ENCODE measurements around the gene IGFL4. TPM values are rescaled to one million over a fixed set of nuclear protein-coding genes. Genes with fewer than 3 reads are reported as not detected.
A peak's percentile ranks its signal among the peaks of the same experiment; 100 is the strongest.

IGFL4 gene
- total and polyA plus RNA-seq, 2 of the 13 experiments (the other 11 are each of a cell fraction or from before 2014, with no cell fraction given), result 1.2 to 1.4 TPM

DNA sequence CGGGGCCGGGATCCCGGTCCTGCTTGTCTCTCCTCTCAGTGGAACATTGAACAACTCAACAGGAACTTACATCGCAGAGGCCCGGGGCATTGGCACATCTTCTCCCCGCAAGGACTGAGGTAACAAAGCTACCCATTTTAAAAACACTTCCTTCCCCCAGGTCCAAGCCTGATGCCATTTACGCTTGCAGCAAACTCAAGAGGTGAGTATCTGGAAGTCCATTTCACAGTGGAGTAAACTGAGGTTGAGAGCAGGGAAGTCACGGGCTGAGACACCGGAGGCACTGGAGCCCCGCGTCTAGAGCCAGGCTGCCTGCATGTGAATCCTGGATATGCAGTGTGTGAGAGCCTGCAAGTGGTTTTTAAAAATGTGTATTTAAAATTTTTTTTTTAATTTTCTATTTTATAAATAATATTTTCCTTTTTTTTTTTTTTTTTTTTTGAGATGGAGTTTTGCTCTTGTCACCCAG lies 17.5 kb downstream of the IGFL4 start:
- intact Hi-C loops (cut with micrococcal nuclease; ENCODE audit: unreplicated experiment) (no loop called here), in situ Hi-C loops (cut with HindIII; ENCODE audit: extremely low pct_ligation_motif_present, low pct_unique_long_range_greater_than_20kb) (loop anchor here (5.0 kb wide), 1 partner anchor 169 kb away; no protein-coding TSS in a partner anchor)
- Histone ChIP-seq H2AFZ (ENCODE audit: low read length) (no peak overlapping the region), H3K4me2 (ENCODE audit: low read depth, low read length) (no peak overlapping the region), H3K9ac (ENCODE audit: insufficient read depth, low read depth, low read length) (no peak overlapping the region), H3K9me3 (ENCODE audit: low read length) (no peaks in the 10 kb centered on the region), H3K27ac (ENCODE audit: extremely low read length, insufficient read depth, low read length) (no peak overlapping the region), H3K36me3 (replicated peaks in 1 of 2; ENCODE audit: control insufficient read depth in 1 of 2, insufficient read depth in 2 of 2, low read length in 2 of 2) (no peaks in the 10 kb centered on the region), H3K4me1 (ENCODE audit: insufficient read depth, low read length) (peaks cover 10% of the 10 kb centered on the region), H3K27me3 (ENCODE audit: control insufficient read depth in 1 of 2, insufficient read depth in 2 of 2, low read length in 2 of 2) (no peaks in the 10 kb centered on the region), H3K79me2 (ENCODE audit: insufficient read depth, low read length) (no peaks in the 10 kb centered on the region), H4K20me1 (ENCODE audit: insufficient read depth, low read length) (no peaks in the 10 kb centered on the region), H3K4me3 (replicated peaks in 1 of 3; ENCODE audit: insufficient read depth in 1 of 3, low read depth in 2 of 3, low read length in 3 of 3) (no peak overlapping the region)
- no TSS peak for BruUV-seq (replicated peaks)
- no peak for FAIRE-seq
- WGBS (ENCODE audit: low lambda C conversion rate), result 94% methylated on average over 8 of the region's 11 CpGs
- CTCF ChIA-PET (ENCODE audit: low intra/inter-chr PET ratio, low total read pairs), result no interaction called here
- ATAC-seq, result no peak
- POLR2A ChIA-PET, result no interaction called here
- no peak for DNase-seq (ENCODE audit: low spot score)
- TF ChIP-seq MLXIP (CRISPR knock-in tag; IDR thresholded peaks at IDR 0.05; ENCODE audit: borderline replicate concordance) (no peak), ZNF629 (CRISPR knock-in tag; conservative IDR thresholded peaks at IDR 0.05) (peak; percentile 55)

- in situ Hi-C loops (cut with HindIII; ENCODE audit: extremely low pct_ligation_motif_present, low pct_unique_long_range_greater_than_20kb) (loop anchor here (5.0 kb wide), 1 partner anchor 170 kb away; no protein-coding TSS in a partner anchor), intact Hi-C loops (cut with micrococcal nuclease; ENCODE audit: unreplicated experiment) (no loop called here)
- ATAC-seq (no peak), FAIRE-seq (no peak), DNase-seq (ENCODE audit: low spot score) (no peak)
- no peaks in the 10 kb centered on the region for H4K20me1 ChIP-seq (ENCODE audit: insufficient read depth, low read length)
- H3K27ac ChIP-seq (ENCODE audit: extremely low read length, insufficient read depth, low read length), result no peak within 1 kb of the TSS
- H3K9me3 ChIP-seq (ENCODE audit: low read length), result no peaks in the 10 kb centered on the region
- peaks cover 10% of the 10 kb centered on the region for H3K4me1 ChIP-seq (ENCODE audit: insufficient read depth, low read length)
- no peaks in the 10 kb centered on the region for H3K79me2 ChIP-seq (ENCODE audit: insufficient read depth, low read length)
- no peak within 1 kb of the TSS for H3K4me2 ChIP-seq (ENCODE audit: low read depth, low read length)
- H2AFZ ChIP-seq (ENCODE audit: low read length), result no peak within 1 kb of the TSS
- no TSS peak for BruUV-seq (replicated peaks)
- POLR2A ChIA-PET, result no interaction called here
- CTCF ChIA-PET (ENCODE audit: low intra/inter-chr PET ratio, low total read pairs), result no interaction called here
- 74% methylated on average over 28 of the region's 47 CpGs for WGBS (ENCODE audit: low lambda C conversion rate)
- H3K4me3 ChIP-seq (replicated peaks in 1 of 3; ENCODE audit: insufficient read depth in 1 of 3, low read depth in 2 of 3, low read length in 3 of 3), result no peak within 1 kb of the TSS
- no peaks in the 10 kb centered on the region for H3K27me3 ChIP-seq (ENCODE audit: control insufficient read depth in 1 of 2, insufficient read depth in 2 of 2, low read length in 2 of 2)
- H3K36me3 ChIP-seq (replicated peaks in 1 of 2; ENCODE audit: control insufficient read depth in 1 of 2, insufficient read depth in 2 of 2, low read length in 2 of 2), result no peaks in the 10 kb centered on the region
- no peak within 1 kb of the TSS for H3K9ac ChIP-seq (ENCODE audit: insufficient read depth, low read depth, low read length)
- no peak for TF ChIP-seq RCOR2 (CRISPR knock-in tag; IDR thresholded peaks at IDR 0.05)
- no peak for TF ChIP-seq SAFB2 (CRISPR knock-in tag; IDR thresholded peaks at IDR 0.05; ENCODE audit: borderline replicate concordance, low read depth)
- TF ChIP-seq ZNF275 (CRISPR knock-in tag; IDR thresholded peaks at IDR 0.05; ENCODE audit: borderline replicate concordance), result no peak
- TF ChIP-seq NBN (conservative IDR thresholded peaks at IDR 0.05), result no peak
- no peak for TF ChIP-seq MEIS2 (CRISPR knock-in tag; IDR thresholded peaks at IDR 0.05)
- TF ChIP-seq NFATC3 (CRISPR knock-in tag; IDR thresholded peaks at IDR 0.05), result no peak
- TF ChIP-seq TFDP2 (CRISPR knock-in tag; IDR thresholded peaks at IDR 0.05), result no peak
These were observed 18.1 kb downstream of the IGFL4 start, which contains the start of gene PGLYRP1 for GRCh38 chr19:46022431-46023310. Gene PGLYRP1 (minus strand): TSS chr19:46023053. CDS start chr19:46023021, 32 bp downstream.
